Heart left ventricle (tissue), 13 donors: ENCODE data around the gene ERICH6B.

Experiments used
- POLR2A ChIP-seq, 2 donors: fragments of 450-650 bp; IDR thresholded peaks; one replicate each; pipeline ENCODE4 v1.6.1; 2017; ENCODE audit warnings: antibody characterized with exemption in 2 of 2, mild to moderate bottlenecking in 2 of 2, moderate library complexity in 2 of 2
- TF ChIP-seq, protein P1 (sequence below), 12 donors: fragments of 200-600 bp; sonication (generic) in 4 of 12; IDR thresholded peaks; one replicate each; pipeline versions ENCODE4 v1.5.0 to v1.8.0; 2018 to 2022; ENCODE audit warnings: antibody characterized with exemption in 12 of 12, mild to moderate bottlenecking in 5 of 12
- donor health status: ischemic (EF 13 %, LVEDD 7.1; RV severe dilation, severe dysfunction).
- donor health status: DM: no; HTN: yes; CAD: no.
- donor health status: DM: no; HTN: no; CAD: no.
- donor health status: ischemic (EF 25% LVEDD 6.9; RV normal size, moderate dysfunction).
- donor health status: ischemic (EF 25% LVEDD 5.7; RV mildly dilated, moderate dysfunction).
- donor health status: ischemic (EF 35%, LVEDD 5.7; RV mildly dilated, moderate dysfunction).
- donor health status: nonischemic (EF 11% LVEDD 7.7; RV severe dilation, severe dysfunction).
- donor health status: DM: yes; HTN: yes; CAD: no.
- donor health status: PGD.
- donor health status: ischemic (EF 29% LVEDD 5.4; RV normal size, mild dysfunction).
- donor health status: nonischemic (EF 23%, LVEDD 6.1; RV moderate dilation, normal function).

- TF ChIP-seq, protein P1, sequence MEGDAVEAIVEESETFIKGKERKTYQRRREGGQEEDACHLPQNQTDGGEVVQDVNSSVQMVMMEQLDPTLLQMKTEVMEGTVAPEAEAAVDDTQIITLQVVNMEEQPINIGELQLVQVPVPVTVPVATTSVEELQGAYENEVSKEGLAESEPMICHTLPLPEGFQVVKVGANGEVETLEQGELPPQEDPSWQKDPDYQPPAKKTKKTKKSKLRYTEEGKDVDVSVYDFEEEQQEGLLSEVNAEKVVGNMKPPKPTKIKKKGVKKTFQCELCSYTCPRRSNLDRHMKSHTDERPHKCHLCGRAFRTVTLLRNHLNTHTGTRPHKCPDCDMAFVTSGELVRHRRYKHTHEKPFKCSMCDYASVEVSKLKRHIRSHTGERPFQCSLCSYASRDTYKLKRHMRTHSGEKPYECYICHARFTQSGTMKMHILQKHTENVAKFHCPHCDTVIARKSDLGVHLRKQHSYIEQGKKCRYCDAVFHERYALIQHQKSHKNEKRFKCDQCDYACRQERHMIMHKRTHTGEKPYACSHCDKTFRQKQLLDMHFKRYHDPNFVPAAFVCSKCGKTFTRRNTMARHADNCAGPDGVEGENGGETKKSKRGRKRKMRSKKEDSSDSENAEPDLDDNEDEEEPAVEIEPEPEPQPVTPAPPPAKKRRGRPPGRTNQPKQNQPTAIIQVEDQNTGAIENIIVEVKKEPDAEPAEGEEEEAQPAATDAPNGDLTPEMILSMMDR (IDR thresholded peaks at IDR 0.05): no peak
- TF ChIP-seq POLR2A (IDR thresholded peaks at IDR 0.05): no peak
Observed at GRCh38 chr13:45662162-45662561, 46.6 kb upstream of the ERICH6B start.
